ENCODE results near the gene CEP41.

- TF ChIP-seq CTCF (optimal IDR thresholded peaks at IDR 0.05 in 1 of 3, IDR thresholded peaks at IDR 0.05 in 1 of 3, conservative IDR thresholded peaks at IDR 0.05 in 1 of 3; ENCODE audit: extremely low read depth in 1 of 3, insufficient read depth in 2 of 3, low read length in 3 of 3) (no peak), EZH2 (IDR thresholded peaks at IDR 0.05; ENCODE audit: low read length) (no peak)
Measured at GRCh38 chr7:130409712-130410072, 31.1 kb downstream of the CEP41 start.
